Gastroesophageal sphincter (tissue), 3 donors: ENCODE results near the gene LTV1.

Experiments used
- CTCF ChIP-seq, 4 experiments: fragments of 200-600 bp in 2 of 4; fragments of 450-650 bp in 2 of 4; sonication (generic) in 1 of 4; IDR thresholded peaks; one replicate each; pipeline ENCODE4 v1.5.1; 2017 to 2019; ENCODE audit warnings: antibody characterized with exemption in 4 of 4, mild to moderate bottlenecking in 2 of 4, moderate library complexity in 2 of 4
- EP300 ChIP-seq: sonication (generic); formaldehyde crosslinking; IDR thresholded peaks from one replicate; pipeline ENCODE4 v1.6.1; 2017; ENCODE audit warnings: antibody characterized with exemption, mild to moderate bottlenecking
- POLR2A ChIP-seq, 2 donors: fragments of 450-650 bp; IDR thresholded peaks; one replicate each; pipeline ENCODE4 v1.6.1; 2017; ENCODE audit warnings: antibody characterized with exemption in 2 of 2, mild to moderate bottlenecking in 2 of 2, moderate library complexity in 1 of 2
- POLR2AphosphoS5 ChIP-seq: sonication (generic); formaldehyde crosslinking; IDR thresholded peaks from one replicate; pipeline ENCODE4 v1.6.1; 2017; ENCODE audit warnings: antibody characterized with exemption

GRCh38 chr6:143821359-143821758 is 21.8 kb upstream of the LTV1 start:
- TF ChIP-seq CTCF (IDR thresholded peaks at IDR 0.05) (no peak), POLR2AphosphoS5 (no peak), POLR2A (IDR thresholded peaks at IDR 0.05) (no peak), EP300 (no peak)
